DND-41 (cell line): Measurements from ENCODE around the gene MOB3B.
A peak's percentile ranks its signal among the peaks of the same experiment; 100 is the strongest.

Experiments used
- ATAC-seq: fragments of 200-7000 bp; cut with Tn5 transposase; 3 replicates; pipeline ENCODE4 v1.9.1; 2021; ENCODE audit warnings: low read depth; ENCODE audit not compliant: insufficient read depth
- DNase-seq: peaks from one replicate; pipeline ENCODE4 v3.0.0-alpha.2; 2020
- H2AFZ ChIP-seq: 2 replicates; pipeline ENCODE4 v1.6.0; 2012; ENCODE audit warnings: low read depth, low read length
- H3K27ac ChIP-seq: 2 replicates; pipeline ENCODE4 v1.5.1; 2012; ENCODE audit warnings: low read length, inconsistent platforms
- H3K27me3 ChIP-seq: fragments of 200-600 bp; sonication (generic); 2 replicates; pipeline ENCODE4 v1.6.0; 2012; ENCODE audit warnings: low read length, mild to moderate bottlenecking, inconsistent platforms; ENCODE audit not compliant: insufficient read depth, poor library complexity
- H3K36me3 ChIP-seq: 2 replicates; pipeline ENCODE4 v1.5.1; 2012; ENCODE audit warnings: low read length, inconsistent platforms; ENCODE audit not compliant: insufficient read depth
- H3K4me1 ChIP-seq: 2 replicates; pipeline ENCODE4 v1.5.1; 2012; ENCODE audit warnings: mild to moderate bottlenecking, low read length; ENCODE audit not compliant: insufficient read depth
- H3K4me2 ChIP-seq: 2 replicates; pipeline ENCODE4 v1.6.0; 2012; ENCODE audit warnings: mild to moderate bottlenecking, moderate library complexity, low read length, inconsistent platforms; ENCODE audit not compliant: insufficient read depth
- H3K4me3 ChIP-seq, 2 experiments: fragments of 200-600 bp in 1 of 2; shearing (Covaris generic) in 1 of 2; 2 replicates each; pipeline ENCODE4 v1.5.1; 2012 to 2016; ENCODE audit warnings: inconsistent platforms in 2 of 2, low read length in 2 of 2, mild to moderate bottlenecking in 2 of 2, low read depth in 1 of 2, moderate library complexity in 1 of 2
- H3K79me2 ChIP-seq: 2 replicates; pipeline ENCODE4 v1.6.0; 2012; ENCODE audit warnings: low read length, inconsistent platforms; ENCODE audit not compliant: insufficient read depth
- H3K9ac ChIP-seq: 2 replicates; pipeline ENCODE4 v1.6.0; 2012; ENCODE audit warnings: low read depth, mild to moderate bottlenecking, inconsistent platforms, low read length, moderate library complexity
- H3K9me3 ChIP-seq: 2 replicates; pipeline ENCODE4 v1.5.1; 2012; ENCODE audit warnings: low read length, moderate library complexity, mild to moderate bottlenecking, inconsistent platforms; ENCODE audit not compliant: insufficient read depth, severe bottlenecking
- H4K20me1 ChIP-seq: 2 replicates; pipeline ENCODE4 v1.6.0; 2012; ENCODE audit warnings: low read length; ENCODE audit not compliant: insufficient read depth
- EZH2 ChIP-seq: IDR thresholded peaks from 3 replicates; pipeline ENCODE4 v1.6.1; 2012; ENCODE audit warnings: borderline replicate concordance, low read depth, mild to moderate bottlenecking, moderate library complexity, low read length, inconsistent platforms; ENCODE audit not compliant: severe bottlenecking
- TF ChIP-seq, protein P1 (sequence below): IDR thresholded peaks from 2 replicates; pipeline ENCODE4 v1.5.1; 2012; ENCODE audit warnings: borderline replicate concordance, low read length, moderate library complexity, mild to moderate bottlenecking; ENCODE audit not compliant: poor library complexity, severe bottlenecking; ENCODE audit errors: extremely low read depth

The MOB3B gene

GRCh38 chr9:27554712-27555111 lies 25.1 kb upstream of the MOB3B start:
- Histone ChIP-seq H3K27ac (no peak overlapping the region), H2AFZ (no peak overlapping the region), H4K20me1 (no peaks in the 10 kb centered on the region), H3K4me3 (no peak overlapping the region), H3K9me3 (no peaks in the 10 kb centered on the region), H3K36me3 (peaks cover 4% of the 10 kb centered on the region; the same call in 1 of the 2 replicates), H3K4me2 (no peak overlapping the region), H3K27me3 (no peaks in the 10 kb centered on the region), H3K9ac (no peak overlapping the region), H3K79me2 (no peaks in the 10 kb centered on the region), H3K4me1 (no peaks in the 10 kb centered on the region)
- no peak for ATAC-seq
- no peak for DNase-seq
- no peak for TF ChIP-seq EZH2
- TF ChIP-seq, protein P1, sequence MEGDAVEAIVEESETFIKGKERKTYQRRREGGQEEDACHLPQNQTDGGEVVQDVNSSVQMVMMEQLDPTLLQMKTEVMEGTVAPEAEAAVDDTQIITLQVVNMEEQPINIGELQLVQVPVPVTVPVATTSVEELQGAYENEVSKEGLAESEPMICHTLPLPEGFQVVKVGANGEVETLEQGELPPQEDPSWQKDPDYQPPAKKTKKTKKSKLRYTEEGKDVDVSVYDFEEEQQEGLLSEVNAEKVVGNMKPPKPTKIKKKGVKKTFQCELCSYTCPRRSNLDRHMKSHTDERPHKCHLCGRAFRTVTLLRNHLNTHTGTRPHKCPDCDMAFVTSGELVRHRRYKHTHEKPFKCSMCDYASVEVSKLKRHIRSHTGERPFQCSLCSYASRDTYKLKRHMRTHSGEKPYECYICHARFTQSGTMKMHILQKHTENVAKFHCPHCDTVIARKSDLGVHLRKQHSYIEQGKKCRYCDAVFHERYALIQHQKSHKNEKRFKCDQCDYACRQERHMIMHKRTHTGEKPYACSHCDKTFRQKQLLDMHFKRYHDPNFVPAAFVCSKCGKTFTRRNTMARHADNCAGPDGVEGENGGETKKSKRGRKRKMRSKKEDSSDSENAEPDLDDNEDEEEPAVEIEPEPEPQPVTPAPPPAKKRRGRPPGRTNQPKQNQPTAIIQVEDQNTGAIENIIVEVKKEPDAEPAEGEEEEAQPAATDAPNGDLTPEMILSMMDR, result no peak

GRCh38 chr9:27549196-27549755 lies 19.7 kb upstream of the MOB3B start:
- Histone ChIP-seq H2AFZ (no peak overlapping the region), H3K27me3 (no peaks in the 10 kb centered on the region), H3K9ac (no peak overlapping the region), H3K4me3 (no peak overlapping the region), H3K4me2 (no peak overlapping the region), H3K4me1 (no peaks in the 10 kb centered on the region), H3K79me2 (no peaks in the 10 kb centered on the region), H3K36me3 (peaks cover 3% of the 10 kb centered on the region; the same call in 1 of the 2 replicates), H3K9me3 (no peaks in the 10 kb centered on the region), H4K20me1 (no peaks in the 10 kb centered on the region), H3K27ac (no peak overlapping the region)
- TF ChIP-seq EZH2, result no peak
- TF ChIP-seq, protein P1, result no peak
- DNase-seq, result no peak
- no peak for ATAC-seq

DNA sequence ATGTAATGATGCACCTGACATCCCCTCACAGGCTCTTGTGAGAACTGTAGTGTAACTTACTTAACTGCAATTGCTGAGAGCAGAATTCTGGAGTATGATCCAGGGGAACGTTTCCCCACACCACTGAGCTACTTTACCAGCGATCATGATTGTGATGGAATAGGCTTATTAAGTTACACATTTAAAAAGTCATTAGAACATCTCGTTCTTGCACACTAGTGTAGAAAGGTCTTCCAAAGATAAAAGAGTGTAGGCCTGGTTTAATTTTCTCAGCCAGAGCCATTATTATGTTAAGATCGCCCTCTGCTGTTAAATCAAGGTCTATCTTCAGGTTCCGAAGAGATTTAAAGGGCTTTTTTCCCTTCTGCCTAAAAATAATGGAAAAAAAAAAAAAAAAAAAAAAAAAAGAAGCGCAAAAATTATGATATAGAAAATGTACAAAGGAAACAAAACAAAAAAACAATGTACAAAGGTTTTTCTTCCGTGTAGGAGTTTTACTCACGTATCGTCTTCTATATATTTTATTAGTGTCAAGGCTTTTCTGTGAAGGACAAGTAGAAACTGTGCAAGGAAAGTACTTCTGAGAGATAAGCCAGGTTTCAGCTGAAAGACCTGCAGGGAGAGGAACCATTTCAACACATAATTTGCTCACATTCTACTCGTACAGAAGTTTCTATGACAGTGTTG lies 18.6 kb upstream of the MOB3B start:
- Histone ChIP-seq H3K4me3 (no peak overlapping the region), H3K27me3 (no peaks in the 10 kb centered on the region), H3K9ac (no peak overlapping the region), H3K4me2 (no peak overlapping the region), H3K4me1 (no peaks in the 10 kb centered on the region), H3K79me2 (no peaks in the 10 kb centered on the region), H4K20me1 (no peaks in the 10 kb centered on the region), H3K36me3 (0 out of 2 replicates have a peak, but pooled peaks cover 3% of the 10 kb centered on the region), H3K27ac (no peak overlapping the region), H2AFZ (no peak overlapping the region), H3K9me3 (no peaks in the 10 kb centered on the region)
- DNase-seq, result no peak
- peak; percentile 59; the same call in 2 of the 3 replicates for ATAC-seq
- TF ChIP-seq, protein P1, result peak; percentile 51
- no peak for TF ChIP-seq EZH2
